Sigmoid colon (tissue), 7 donors: Measurements from ENCODE around the gene ADM2. TPM values are rescaled to one million over a fixed set of nuclear protein-coding genes. Genes with fewer than 3 reads are reported as not detected.

Experiments
- DNase-seq: peaks from one replicate; pipeline ENCODE4 v3.0.0-alpha.2; 2019
- H3K27ac ChIP-seq, 4 donors: fragments of 200-600 bp; sonication (generic); one replicate each; pipeline ENCODE4 v1.5.1; 2016 to 2019; ENCODE audit warnings: mild to moderate bottlenecking in 1 of 4
- H3K27me3 ChIP-seq, 3 donors: fragments of 200-600 bp; sonication (generic); one replicate each; pipeline ENCODE4 v1.5.1; 2019; ENCODE audit warnings: mild to moderate bottlenecking in 1 of 3
- H3K36me3 ChIP-seq, 4 donors: fragments of 200-600 bp; sonication (generic); one replicate each; pipeline ENCODE4 v1.5.1; 2016 to 2019
- H3K4me1 ChIP-seq, 4 donors: fragments of 200-600 bp; sonication (generic); one replicate each; pipeline ENCODE4 v1.5.1; 2017 to 2019
- H3K4me3 ChIP-seq, 4 donors: fragments of 200-600 bp; sonication (generic); one replicate each; pipeline ENCODE4 v1.5.1; 2017 to 2019; ENCODE audit warnings: mild to moderate bottlenecking in 2 of 4, moderate library complexity in 1 of 4
- H3K9me3 ChIP-seq, 4 donors: fragments of 200-600 bp in 3 of 4; sonication (generic) in 3 of 4; one replicate each; pipeline versions ENCODE4 v1.5.1 to v1.6.1; 2013 to 2019
- EP300 ChIP-seq, 4 donors: sonication (generic); formaldehyde crosslinking; IDR thresholded peaks; one replicate each; pipeline ENCODE4 v1.6.1; 2017; ENCODE audit warnings: antibody characterized with exemption in 4 of 4
- POLR2A ChIP-seq, 2 donors: fragments of 450-650 bp; IDR thresholded peaks; one replicate each; pipeline ENCODE4 v1.6.1; 2016; ENCODE audit warnings: antibody characterized with exemption in 2 of 2, mild to moderate bottlenecking in 2 of 2, moderate library complexity in 2 of 2
- POLR2AphosphoS5 ChIP-seq, 4 donors: sonication (generic); formaldehyde crosslinking; IDR thresholded peaks; one replicate each; pipeline ENCODE4 v1.6.1; 2017; ENCODE audit warnings: antibody characterized with exemption in 4 of 4
- WGBS, 2 donors: extraction: QIAGEN DNeasy Blood & Tissue Kit; methylation state at CpG; one replicate each; pipeline ENCODE4 v1.1.7; 2013; 5-methylcytosine and 5-hydroxymethylcytosine counted together
- intact Hi-C: fragments of 100-400 bp; cut with DNase I; formaldehyde crosslinking; loops from one replicate; pipeline ENCODE4 v1.15.1; 2023
- polyA plus RNA-seq, 3 donors: library from polyadenylated mRNA; stranded (reverse); fragments of 200-250 nt; gene quantifications; one replicate each; pipeline ENCODE4 v1.2.3, GENCODE V29; 2013
- total RNA-seq, 4 donors: library from RNA; depleted of rRNA; stranded (reverse); fragments of >200 nt; gene quantifications; one replicate each; pipeline ENCODE4 v1.1.0, GENCODE V29; 2016
- TF ChIP-seq, protein P1 (sequence below), 4 experiments: fragments of 450-650 bp in 3 of 4; fragments of 200-600 bp in 1 of 4; IDR thresholded peaks; one replicate each; pipeline ENCODE4 v1.5.1; 2016 to 2019; ENCODE audit warnings: antibody characterized with exemption in 4 of 4, mild to moderate bottlenecking in 3 of 4, moderate library complexity in 2 of 4
- donor health status: healthy with polysubstance abuse.
- donor health status: Bipolar disorder and iron deficiency.
- donor health status: healthy.

ADM2 gene
- total and polyA plus RNA-seq, 7 donors, result 1.2 to 8.6 (median 3.2) TPM; not detected in 4

DNA sequence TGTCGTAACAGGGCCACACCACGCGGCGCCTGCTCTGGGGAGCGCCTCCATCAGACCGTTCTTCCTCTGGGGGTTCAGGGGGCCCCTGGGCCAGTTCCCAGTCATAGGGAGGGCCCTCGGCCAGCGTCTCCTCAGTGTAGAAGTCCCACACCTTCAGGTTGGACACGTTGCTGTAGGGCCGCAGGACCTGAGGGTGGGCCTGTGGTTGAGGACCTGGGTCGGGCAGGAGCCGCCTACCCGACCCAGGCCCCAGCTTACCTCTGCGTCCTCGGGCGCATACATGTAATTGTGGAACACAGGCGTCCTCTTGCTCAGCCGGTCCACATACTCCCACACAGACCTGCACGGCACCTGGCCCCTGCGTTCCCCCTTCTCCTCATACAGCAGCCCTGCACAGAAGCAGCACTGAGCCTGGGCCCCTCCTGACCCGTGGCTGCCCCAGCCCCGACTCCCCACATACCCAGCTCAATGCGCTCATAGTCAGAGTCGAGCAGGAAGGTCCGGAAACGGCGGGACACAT, 26.7 kb upstream of the ADM2 start:
- Histone ChIP-seq H3K9me3 (no peaks in the 10 kb centered on the region), H3K27ac (no peak overlapping the region), H3K27me3 (no peaks in the 10 kb centered on the region), H3K36me3 (peaks cover 27 to 88% (median 54%) of the 10 kb centered on the region in 4 donors), H3K4me1 (no peaks in the 10 kb centered on the region), H3K4me3 (no peak overlapping the region)
- intact Hi-C loops, result no loop called here
- WGBS, 2 donors, result 95 to 96% methylated on average over 27 of the region's 27 CpGs
- DNase-seq, result no peak
- TF ChIP-seq POLR2A (IDR thresholded peaks at IDR 0.05) (no peak), EP300 (IDR thresholded peaks at IDR 0.05) (no peak), POLR2AphosphoS5 (IDR thresholded peaks at IDR 0.05) (no peak)
- TF ChIP-seq, protein P1, sequence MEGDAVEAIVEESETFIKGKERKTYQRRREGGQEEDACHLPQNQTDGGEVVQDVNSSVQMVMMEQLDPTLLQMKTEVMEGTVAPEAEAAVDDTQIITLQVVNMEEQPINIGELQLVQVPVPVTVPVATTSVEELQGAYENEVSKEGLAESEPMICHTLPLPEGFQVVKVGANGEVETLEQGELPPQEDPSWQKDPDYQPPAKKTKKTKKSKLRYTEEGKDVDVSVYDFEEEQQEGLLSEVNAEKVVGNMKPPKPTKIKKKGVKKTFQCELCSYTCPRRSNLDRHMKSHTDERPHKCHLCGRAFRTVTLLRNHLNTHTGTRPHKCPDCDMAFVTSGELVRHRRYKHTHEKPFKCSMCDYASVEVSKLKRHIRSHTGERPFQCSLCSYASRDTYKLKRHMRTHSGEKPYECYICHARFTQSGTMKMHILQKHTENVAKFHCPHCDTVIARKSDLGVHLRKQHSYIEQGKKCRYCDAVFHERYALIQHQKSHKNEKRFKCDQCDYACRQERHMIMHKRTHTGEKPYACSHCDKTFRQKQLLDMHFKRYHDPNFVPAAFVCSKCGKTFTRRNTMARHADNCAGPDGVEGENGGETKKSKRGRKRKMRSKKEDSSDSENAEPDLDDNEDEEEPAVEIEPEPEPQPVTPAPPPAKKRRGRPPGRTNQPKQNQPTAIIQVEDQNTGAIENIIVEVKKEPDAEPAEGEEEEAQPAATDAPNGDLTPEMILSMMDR (IDR thresholded peaks at IDR 0.05), result no peak

GRCh38 chr22:50455201-50455600, 26.1 kb upstream of the ADM2 start:
- 95 to 96% methylated on average over 18 of the region's 18 CpGs for WGBS, 2 donors
- H3K36me3 ChIP-seq, result peaks cover 33 to 88% (median 60%) of the 10 kb centered on the region in 4 donors

DNA sequence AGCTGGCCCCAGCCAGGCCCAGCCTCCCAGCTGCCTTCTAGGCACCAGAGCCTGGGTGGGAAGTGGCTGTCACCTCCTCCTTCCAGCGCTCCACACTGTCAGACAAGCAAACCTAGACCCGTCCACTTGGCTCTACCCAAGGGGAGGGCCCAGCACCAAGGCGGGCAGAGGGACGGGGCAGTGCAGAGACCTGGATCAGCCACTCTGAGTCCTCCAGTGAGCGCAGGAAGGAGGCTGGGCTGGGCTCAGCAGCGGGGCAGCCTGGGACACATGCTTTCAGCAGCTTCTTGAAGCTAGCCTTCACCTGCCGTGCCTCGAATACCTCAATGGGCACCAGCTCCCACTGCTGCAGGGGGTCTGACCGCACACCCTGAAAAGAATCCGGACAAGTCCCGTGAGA, 25.3 kb upstream of the ADM2 start:
- H3K27ac ChIP-seq, result no peak overlapping the region
- 95 to 97% methylated on average over 11 of the region's 11 CpGs for WGBS, 2 donors
- DNase-seq, result no peak
- H3K36me3 ChIP-seq, result peaks cover 41 to 88% (median 68%) of the 10 kb centered on the region in 4 donors
- TF ChIP-seq, protein P1 (IDR thresholded peaks at IDR 0.05), result no peak
- peak in 1 of 4 donors; percentile 1 for TF ChIP-seq POLR2AphosphoS5 (IDR thresholded peaks at IDR 0.05)
- H3K9me3 ChIP-seq, result no peaks in the 10 kb centered on the region
- no peaks in the 10 kb centered on the region for H3K27me3 ChIP-seq
- no peaks in the 10 kb centered on the region for H3K4me1 ChIP-seq
- no peak overlapping the region for H3K4me3 ChIP-seq
- intact Hi-C loops, result no loop called here

More at GRCh38 chr22:50455201-50455600, 26.1 kb upstream of the ADM2 start:
- no peaks in the 10 kb centered on the region for H3K9me3 ChIP-seq
- H3K27me3 ChIP-seq, result no peaks in the 10 kb centered on the region
- intact Hi-C loops, result no loop called here
- H3K4me1 ChIP-seq, result no peaks in the 10 kb centered on the region
- TF ChIP-seq, protein P1 (IDR thresholded peaks at IDR 0.05), result no peak
- TF ChIP-seq POLR2A (IDR thresholded peaks at IDR 0.05), result no peak
- no peak for TF ChIP-seq EP300 (IDR thresholded peaks at IDR 0.05)
- no peak for TF ChIP-seq POLR2AphosphoS5 (IDR thresholded peaks at IDR 0.05)
- no peak overlapping the region for H3K4me3 ChIP-seq
- no peak for DNase-seq
- H3K27ac ChIP-seq, result no peak overlapping the region

- WGBS, 2 donors, result 86 to 89% methylated on average over 34 of the region's 34 CpGs
These were observed 24.7 kb upstream of the ADM2 start for GRCh38 chr22:50456466-50457234.

More at GRCh38 chr22:50456466-50457234, 24.7 kb upstream of the ADM2 start:
- DNase-seq, result no peak
- H3K27me3 ChIP-seq, result no peaks in the 10 kb centered on the region
- no peaks in the 10 kb centered on the region for H3K9me3 ChIP-seq
- no peak overlapping the region for H3K27ac ChIP-seq
- intact Hi-C loops, result no loop called here
- H3K4me3 ChIP-seq, result no peak overlapping the region
- H3K36me3 ChIP-seq, result peaks cover 48 to 88% (median 74%) of the 10 kb centered on the region in 4 donors
- no peaks in the 10 kb centered on the region for H3K4me1 ChIP-seq
- TF ChIP-seq EP300 (IDR thresholded peaks at IDR 0.05) (no peak), POLR2AphosphoS5 (IDR thresholded peaks at IDR 0.05) (no peak), POLR2A (IDR thresholded peaks at IDR 0.05) (no peak)
- TF ChIP-seq, protein P1 (IDR thresholded peaks at IDR 0.05), result no peak
